Fibroblast of mammary gland (primary cell): ENCODE measurements around the gene CBX5.

Experiments used
- DNase-seq: peaks from one replicate; pipeline ENCODE4 v3.0.0-alpha.2; 2010; ENCODE audit warnings: low read depth
- H3K4me3 ChIP-seq: 2 replicates; pipeline ENCODE4 v1.5.1; 2011; ENCODE audit warnings: low read depth, mild to moderate bottlenecking, low read length, moderate library complexity; ENCODE audit not compliant: control insufficient read depth
- TF ChIP-seq, protein P1 (sequence below): conservative IDR thresholded peaks from 2 replicates; pipeline ENCODE4 v1.5.1; 2011; ENCODE audit warnings: low read depth, low read length, inconsistent platforms; ENCODE audit not compliant: control insufficient read depth, insufficient read depth

CBX5 gene

DNA sequence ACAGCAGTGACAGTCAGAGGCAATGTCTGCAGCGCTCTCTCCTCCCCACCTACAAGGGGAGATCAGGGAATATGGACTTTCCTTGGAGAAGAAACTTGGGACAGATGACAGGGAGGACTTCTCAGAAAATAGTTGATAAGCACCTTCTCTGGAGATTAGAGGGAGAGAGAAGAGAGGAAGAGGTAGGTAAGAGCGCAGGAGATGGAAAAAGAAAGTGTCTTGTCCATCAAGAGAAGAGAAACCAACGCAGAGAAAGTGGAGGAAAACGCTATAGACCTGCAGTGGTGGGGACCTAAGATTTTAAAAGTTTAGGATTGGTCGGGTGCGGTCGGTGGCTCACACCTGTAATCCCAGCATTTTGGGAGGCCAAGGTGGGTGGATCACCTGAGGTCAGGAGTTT lies 75.6 kb downstream of the CBX5 start:
- TF ChIP-seq, protein P1, sequence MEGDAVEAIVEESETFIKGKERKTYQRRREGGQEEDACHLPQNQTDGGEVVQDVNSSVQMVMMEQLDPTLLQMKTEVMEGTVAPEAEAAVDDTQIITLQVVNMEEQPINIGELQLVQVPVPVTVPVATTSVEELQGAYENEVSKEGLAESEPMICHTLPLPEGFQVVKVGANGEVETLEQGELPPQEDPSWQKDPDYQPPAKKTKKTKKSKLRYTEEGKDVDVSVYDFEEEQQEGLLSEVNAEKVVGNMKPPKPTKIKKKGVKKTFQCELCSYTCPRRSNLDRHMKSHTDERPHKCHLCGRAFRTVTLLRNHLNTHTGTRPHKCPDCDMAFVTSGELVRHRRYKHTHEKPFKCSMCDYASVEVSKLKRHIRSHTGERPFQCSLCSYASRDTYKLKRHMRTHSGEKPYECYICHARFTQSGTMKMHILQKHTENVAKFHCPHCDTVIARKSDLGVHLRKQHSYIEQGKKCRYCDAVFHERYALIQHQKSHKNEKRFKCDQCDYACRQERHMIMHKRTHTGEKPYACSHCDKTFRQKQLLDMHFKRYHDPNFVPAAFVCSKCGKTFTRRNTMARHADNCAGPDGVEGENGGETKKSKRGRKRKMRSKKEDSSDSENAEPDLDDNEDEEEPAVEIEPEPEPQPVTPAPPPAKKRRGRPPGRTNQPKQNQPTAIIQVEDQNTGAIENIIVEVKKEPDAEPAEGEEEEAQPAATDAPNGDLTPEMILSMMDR, result no peak

DNA sequence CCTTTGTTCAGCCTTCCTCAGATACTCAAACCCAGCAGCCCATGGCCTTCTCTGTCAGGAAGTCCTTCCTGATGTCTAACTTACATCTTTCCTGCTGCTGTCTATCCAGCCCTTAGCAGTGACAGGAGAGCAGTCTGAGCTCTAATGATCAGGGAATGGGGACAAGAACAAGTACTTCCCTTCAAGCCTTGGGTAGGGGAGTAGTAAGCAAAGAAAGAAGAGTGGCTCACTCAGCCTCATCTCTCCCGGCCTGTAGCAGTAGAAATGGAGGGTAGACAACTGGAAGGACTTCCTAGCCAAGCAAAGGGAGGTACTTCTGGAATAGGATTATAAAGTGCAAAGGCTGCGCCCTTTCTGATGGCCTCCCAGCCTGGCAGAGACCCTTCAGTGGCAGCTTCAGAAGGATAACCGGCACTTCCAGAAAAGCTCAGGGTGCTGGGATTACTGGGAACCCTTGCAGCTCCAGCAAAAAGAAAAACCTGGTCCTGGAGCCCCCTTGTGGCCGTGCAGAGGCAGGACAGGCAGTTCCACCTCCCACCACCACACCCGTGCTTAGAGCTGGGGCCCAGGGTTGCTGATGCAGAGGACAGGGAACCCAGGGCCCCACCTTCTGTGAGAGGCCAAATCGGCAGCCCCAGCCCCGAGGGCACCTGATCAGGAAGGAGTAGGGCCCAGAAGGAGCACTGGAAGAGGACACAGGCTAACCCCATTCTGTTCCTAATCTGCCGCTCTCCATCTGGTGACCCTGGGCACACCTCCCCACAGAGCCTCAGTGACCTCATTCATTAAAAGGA lies 78.7 kb downstream of the CBX5 start:
- H3K4me3 ChIP-seq, result no peak overlapping the region
- DNase-seq, result peak; percentile 79
- TF ChIP-seq, protein P1, result peak; percentile 98

More for the DNA sequence above, 75.6 kb downstream of the CBX5 start:
- no peak for DNase-seq
- H3K4me3 ChIP-seq, result no peak overlapping the region

DNA sequence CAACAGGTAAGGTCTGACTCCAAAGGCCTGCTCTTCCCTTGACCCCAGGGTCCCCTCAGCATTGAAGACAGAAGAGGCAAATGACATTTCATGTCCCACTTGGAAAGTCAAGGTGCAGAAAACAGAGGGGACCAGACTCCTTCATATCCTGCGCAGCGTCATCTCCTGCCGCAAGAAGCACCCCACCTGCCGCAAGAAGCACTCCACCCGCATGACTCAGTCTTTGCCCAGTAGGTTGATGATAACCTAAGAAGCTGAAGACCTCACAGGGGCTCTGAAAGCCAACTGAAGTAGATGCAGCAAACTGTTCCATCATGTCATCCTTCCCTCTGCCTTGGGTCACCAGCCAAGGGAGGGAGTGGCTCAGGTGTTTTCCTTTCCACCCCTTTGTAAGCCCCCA lies 79.5 kb downstream of the CBX5 start:
- no peak for DNase-seq
- TF ChIP-seq, protein P1, result no peak
- H3K4me3 ChIP-seq, result no peak overlapping the region

DNA sequence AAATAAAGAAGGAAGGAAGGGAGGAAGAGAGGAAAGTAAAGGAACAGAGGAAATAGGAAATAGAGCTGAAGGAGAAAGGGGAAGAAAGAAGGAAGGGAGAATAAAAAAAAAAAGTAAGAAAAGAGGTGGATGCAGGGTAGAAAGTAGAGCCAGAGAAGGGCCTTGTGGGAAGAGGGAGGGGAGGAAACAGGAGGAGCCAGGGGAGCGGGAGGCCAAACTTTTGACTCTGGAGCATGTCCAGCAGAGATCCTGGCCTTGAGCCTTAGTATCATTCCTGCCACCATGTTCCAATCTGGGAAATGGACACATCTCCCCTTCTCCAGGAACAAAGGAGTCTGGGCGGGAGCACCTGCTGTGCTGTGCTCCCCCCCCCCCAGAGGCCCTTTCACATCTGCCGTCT lies 80.0 kb downstream of the CBX5 start:
- no peak for DNase-seq
- TF ChIP-seq, protein P1, result no peak
- H3K4me3 ChIP-seq, result no peak overlapping the region

DNA sequence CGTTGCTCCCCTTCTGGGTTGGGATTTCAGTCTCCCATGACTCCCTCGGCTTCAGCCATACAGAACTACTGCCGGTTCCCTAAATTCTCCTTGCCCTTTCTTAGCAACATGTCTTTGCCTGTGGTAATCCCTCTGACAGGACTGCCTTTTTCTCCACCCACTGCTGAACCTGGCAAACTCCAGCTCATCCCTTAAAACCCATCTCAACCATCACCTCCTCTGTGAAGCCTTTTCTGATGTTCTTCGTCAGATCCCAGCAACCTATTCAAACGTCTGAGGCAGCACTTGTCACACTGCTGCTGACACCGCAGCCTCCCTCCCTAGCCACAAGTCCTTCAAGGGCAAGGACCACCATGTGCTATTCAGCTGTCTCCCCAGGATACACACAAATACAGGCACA lies 80.9 kb downstream of the CBX5 start:
- no peak for DNase-seq
- H3K4me3 ChIP-seq, result no peak overlapping the region
- TF ChIP-seq, protein P1, result no peak

GRCh38 chr12:54197431-54197909 lies 82.5 kb downstream of the CBX5 start:
- TF ChIP-seq, protein P1, result no peak

More at GRCh38 chr12:54197431-54197909, 82.5 kb downstream of the CBX5 start:
- DNase-seq, result peak; percentile 69
- H3K4me3 ChIP-seq, result no peak overlapping the region
